ENCODE measurements around the gene ARAP3.

GRCh38 chr5:141656396-141656795 lies 25.6 kb downstream of the ARAP3 start:
- TF ChIP-seq CTCF (IDR thresholded peaks at IDR 0.05) = no peak
- no peak for TF ChIP-seq POLR2A (IDR thresholded peaks at IDR 0.05)

Data from testis (tissue), 2 donors.